ENCODE data around the gene NFYA.

DNA sequence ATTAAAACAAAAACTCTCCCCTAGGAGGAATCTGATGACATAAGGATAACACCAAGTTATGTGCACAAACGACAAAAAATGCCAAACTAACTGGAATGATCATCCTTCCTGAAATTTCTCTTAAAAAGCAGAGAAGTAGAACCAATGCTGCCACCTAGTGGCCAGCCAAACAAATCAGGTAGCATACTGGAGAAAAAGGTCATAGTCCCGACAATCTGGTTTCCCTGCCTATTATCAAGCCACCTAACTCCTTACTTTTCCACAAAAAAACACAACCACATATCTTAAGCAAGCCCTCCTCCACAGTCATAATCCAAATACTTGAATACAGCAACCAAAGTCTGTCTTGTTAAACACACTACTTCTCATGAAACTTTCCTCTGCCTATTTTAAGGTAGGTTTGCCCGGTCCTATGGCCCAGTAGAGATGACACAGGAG lies 5.9 kb upstream of the NFYA start:
- no peak for TF ChIP-seq POLR2A (IDR thresholded peaks at IDR 0.05; ENCODE audit: low read length)
- no peak for TF ChIP-seq JUN (IDR thresholded peaks at IDR 0.05)
- TF ChIP-seq CTCF (IDR thresholded peaks at IDR 0.05), result peak; percentile 84
- TF ChIP-seq, protein P1, sequence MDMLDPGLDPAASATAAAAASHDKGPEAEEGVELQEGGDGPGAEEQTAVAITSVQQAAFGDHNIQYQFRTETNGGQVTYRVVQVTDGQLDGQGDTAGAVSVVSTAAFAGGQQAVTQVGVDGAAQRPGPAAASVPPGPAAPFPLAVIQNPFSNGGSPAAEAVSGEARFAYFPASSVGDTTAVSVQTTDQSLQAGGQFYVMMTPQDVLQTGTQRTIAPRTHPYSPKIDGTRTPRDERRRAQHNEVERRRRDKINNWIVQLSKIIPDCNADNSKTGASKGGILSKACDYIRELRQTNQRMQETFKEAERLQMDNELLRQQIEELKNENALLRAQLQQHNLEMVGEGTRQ (IDR thresholded peaks at IDR 0.05), result no peak
- no peak for TF ChIP-seq KDM1A (IDR thresholded peaks at IDR 0.05; ENCODE audit: low read depth)
- no peak for TF ChIP-seq MAZ (IDR thresholded peaks at IDR 0.05; ENCODE audit: borderline replicate concordance, low read depth, low read length)
- TF ChIP-seq NPAS2 (CRISPR knock-in tag; IDR thresholded peaks at IDR 0.05; ENCODE audit: borderline replicate concordance), result no peak
- TF ChIP-seq SMC3 (IDR thresholded peaks at IDR 0.05), result peak; percentile 63
- no peak for TF ChIP-seq FOSL2 (IDR thresholded peaks at IDR 0.05)
- no peak for TF ChIP-seq FOSL2 (CRISPR knock-in tag; IDR thresholded peaks at IDR 0.05)
- TF ChIP-seq CEBPB (IDR thresholded peaks at IDR 0.05), result no peak
- TF ChIP-seq, protein P2, sequence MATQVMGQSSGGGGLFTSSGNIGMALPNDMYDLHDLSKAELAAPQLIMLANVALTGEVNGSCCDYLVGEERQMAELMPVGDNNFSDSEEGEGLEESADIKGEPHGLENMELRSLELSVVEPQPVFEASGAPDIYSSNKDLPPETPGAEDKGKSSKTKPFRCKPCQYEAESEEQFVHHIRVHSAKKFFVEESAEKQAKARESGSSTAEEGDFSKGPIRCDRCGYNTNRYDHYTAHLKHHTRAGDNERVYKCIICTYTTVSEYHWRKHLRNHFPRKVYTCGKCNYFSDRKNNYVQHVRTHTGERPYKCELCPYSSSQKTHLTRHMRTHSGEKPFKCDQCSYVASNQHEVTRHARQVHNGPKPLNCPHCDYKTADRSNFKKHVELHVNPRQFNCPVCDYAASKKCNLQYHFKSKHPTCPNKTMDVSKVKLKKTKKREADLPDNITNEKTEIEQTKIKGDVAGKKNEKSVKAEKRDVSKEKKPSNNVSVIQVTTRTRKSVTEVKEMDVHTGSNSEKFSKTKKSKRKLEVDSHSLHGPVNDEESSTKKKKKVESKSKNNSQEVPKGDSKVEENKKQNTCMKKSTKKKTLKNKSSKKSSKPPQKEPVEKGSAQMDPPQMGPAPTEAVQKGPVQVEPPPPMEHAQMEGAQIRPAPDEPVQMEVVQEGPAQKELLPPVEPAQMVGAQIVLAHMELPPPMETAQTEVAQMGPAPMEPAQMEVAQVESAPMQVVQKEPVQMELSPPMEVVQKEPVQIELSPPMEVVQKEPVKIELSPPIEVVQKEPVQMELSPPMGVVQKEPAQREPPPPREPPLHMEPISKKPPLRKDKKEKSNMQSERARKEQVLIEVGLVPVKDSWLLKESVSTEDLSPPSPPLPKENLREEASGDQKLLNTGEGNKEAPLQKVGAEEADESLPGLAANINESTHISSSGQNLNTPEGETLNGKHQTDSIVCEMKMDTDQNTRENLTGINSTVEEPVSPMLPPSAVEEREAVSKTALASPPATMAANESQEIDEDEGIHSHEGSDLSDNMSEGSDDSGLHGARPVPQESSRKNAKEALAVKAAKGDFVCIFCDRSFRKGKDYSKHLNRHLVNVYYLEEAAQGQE (IDR thresholded peaks at IDR 0.05), result no peak
- TF ChIP-seq CHD2 (IDR thresholded peaks at IDR 0.05; ENCODE audit: low read length, partially characterized antibody), result no peak
- TF ChIP-seq MAFK (IDR thresholded peaks at IDR 0.05; ENCODE audit: partially characterized antibody), result no peak
- no peak for TF ChIP-seq ESRRA (IDR thresholded peaks at IDR 0.05; ENCODE audit: borderline replicate concordance, low read length)

All from A549 (cell line).